GM12891 (cell line): ENCODE measurements around the gene SLC10A7.

Experiments used
- POLR2A ChIP-seq: IDR thresholded peaks from 2 replicates; pipeline ENCODE4 v1.6.1; 2011; ENCODE audit warnings: low read depth, low read length, control low read depth
- POLR2AphosphoS5 ChIP-seq: IDR thresholded peaks from 2 replicates; pipeline ENCODE4 v1.6.1; 2011; ENCODE audit warnings: low read depth, low read length, control low read depth
- POU2F2 ChIP-seq: IDR thresholded peaks from 2 replicates; pipeline ENCODE4 v1.6.1; 2011; ENCODE audit warnings: low read depth, mild to moderate bottlenecking, control low read depth, low read length, moderate library complexity
- SPI1 ChIP-seq: IDR thresholded peaks from 2 replicates; pipeline ENCODE4 v1.6.1; 2011; ENCODE audit warnings: low read depth, low read length, control low read depth
- TAF1 ChIP-seq: IDR thresholded peaks from 2 replicates; pipeline ENCODE4 v1.6.1; 2011; ENCODE audit warnings: low read depth, low read length, control low read depth

GRCh38 chr4:146506272-146506671, 15.5 kb downstream of the SLC10A7 start:
- no peak for TF ChIP-seq POLR2A
- TF ChIP-seq POLR2AphosphoS5: no peak
- no peak for TF ChIP-seq TAF1
- no peak for TF ChIP-seq POU2F2
- no peak for TF ChIP-seq SPI1
